B cell (primary cell): ENCODE measurements around the gene GMPR2.

Experiments
- EZH2 ChIP-seq: IDR thresholded peaks from 2 replicates; pipeline ENCODE4 v1.6.1; 2012; ENCODE audit warnings: borderline replicate concordance, low read depth, mild to moderate bottlenecking, moderate library complexity, low read length; ENCODE audit not compliant: insufficient read depth, poor library complexity, severe bottlenecking
- TF ChIP-seq, protein P1 (sequence below): fragments of 200-600 bp; IDR thresholded peaks from one replicate; pipeline ENCODE4 v1.8.0; 2022; ENCODE audit warnings: antibody characterized with exemption, mild to moderate bottlenecking

DNA sequence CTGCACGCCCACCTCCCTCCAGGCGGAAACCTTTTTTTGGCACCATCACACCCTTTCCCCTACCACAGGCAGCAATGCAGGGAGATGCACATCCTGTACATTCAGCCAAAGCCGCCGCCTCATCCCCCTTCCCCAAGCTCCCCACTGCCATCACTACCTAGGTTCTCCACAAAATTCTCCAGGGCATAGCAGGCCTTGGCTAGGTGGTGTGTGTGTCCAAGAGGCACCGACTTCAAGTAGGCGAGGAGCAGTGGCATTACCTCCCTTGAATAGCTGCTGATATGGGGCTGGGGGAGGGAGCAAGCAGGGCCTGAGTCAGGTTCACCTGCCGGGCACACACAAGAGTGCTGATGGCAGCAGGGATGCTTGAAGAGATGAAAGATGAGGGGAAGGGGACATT lies 47.7 kb upstream of the GMPR2 start:
- TF ChIP-seq, protein P1, sequence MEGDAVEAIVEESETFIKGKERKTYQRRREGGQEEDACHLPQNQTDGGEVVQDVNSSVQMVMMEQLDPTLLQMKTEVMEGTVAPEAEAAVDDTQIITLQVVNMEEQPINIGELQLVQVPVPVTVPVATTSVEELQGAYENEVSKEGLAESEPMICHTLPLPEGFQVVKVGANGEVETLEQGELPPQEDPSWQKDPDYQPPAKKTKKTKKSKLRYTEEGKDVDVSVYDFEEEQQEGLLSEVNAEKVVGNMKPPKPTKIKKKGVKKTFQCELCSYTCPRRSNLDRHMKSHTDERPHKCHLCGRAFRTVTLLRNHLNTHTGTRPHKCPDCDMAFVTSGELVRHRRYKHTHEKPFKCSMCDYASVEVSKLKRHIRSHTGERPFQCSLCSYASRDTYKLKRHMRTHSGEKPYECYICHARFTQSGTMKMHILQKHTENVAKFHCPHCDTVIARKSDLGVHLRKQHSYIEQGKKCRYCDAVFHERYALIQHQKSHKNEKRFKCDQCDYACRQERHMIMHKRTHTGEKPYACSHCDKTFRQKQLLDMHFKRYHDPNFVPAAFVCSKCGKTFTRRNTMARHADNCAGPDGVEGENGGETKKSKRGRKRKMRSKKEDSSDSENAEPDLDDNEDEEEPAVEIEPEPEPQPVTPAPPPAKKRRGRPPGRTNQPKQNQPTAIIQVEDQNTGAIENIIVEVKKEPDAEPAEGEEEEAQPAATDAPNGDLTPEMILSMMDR, result no peak
- TF ChIP-seq EZH2, result no peak
